ENCODE data around the gene CFAP300. TPM values are rescaled to one million over a fixed set of nuclear protein-coding genes. Genes with fewer than 3 reads are reported as not detected.

The CFAP300 gene
- total RNA-seq, 2 donors from 2014 or later: 0.52 TPM; not detected in 1

- ATAC-seq: no peak
- WGBS, 2 donors: 4 to 24% methylated on average over 1 of the region's 1 CpG
Measured at GRCh38 chr11:102070766-102071165, 23.5 kb downstream of the CFAP300 start.

GRCh38 chr11:102071497-102072472 lies 24.5 kb downstream of the CFAP300 start:
- no peak for DNase-seq

More at GRCh38 chr11:102070766-102071165, 23.5 kb downstream of the CFAP300 start:
- Histone ChIP-seq H3K4me1 (no peaks in the 10 kb centered on the region), H3K9me3 (no peaks in the 10 kb centered on the region), H3K36me3 (replicated peaks in 1 of 2; ENCODE audit: insufficient read depth in 1 of 2, low read depth in 2 of 2) (no peaks in the 10 kb centered on the region), H3K27me3 (no peaks in the 10 kb centered on the region), H3K27ac (no peak overlapping the region), H3K4me3 (no peak overlapping the region)
- intact Hi-C loops (cut with DNase I): no loop called here
- TF ChIP-seq POLR2A (IDR thresholded peaks at IDR 0.05): no peak
- TF ChIP-seq CTCF (IDR thresholded peaks at IDR 0.05): no peak
- no peak for DNase-seq

GRCh38 chr11:102073253-102073652 lies 26.0 kb downstream of the CFAP300 start:
- H3K27me3 ChIP-seq: no peaks in the 10 kb centered on the region
- H3K27ac ChIP-seq: no peak overlapping the region
- TF ChIP-seq POLR2A (IDR thresholded peaks at IDR 0.05) (no peak), CTCF (IDR thresholded peaks at IDR 0.05) (no peak)
- no peak overlapping the region for H3K4me3 ChIP-seq
- intact Hi-C loops (cut with DNase I): no loop called here
- 92% methylated on average over 2 of the region's 2 CpGs; no CpG with 5 or more reads in 1 of the 2 donors for WGBS, 2 donors
- DNase-seq (no peak), ATAC-seq (no peak)
- no peaks in the 10 kb centered on the region for H3K4me1 ChIP-seq
- H3K9me3 ChIP-seq: no peaks in the 10 kb centered on the region
- no peaks in the 10 kb centered on the region for H3K36me3 ChIP-seq (replicated peaks in 1 of 2; ENCODE audit: insufficient read depth in 1 of 2, low read depth in 2 of 2)

More at GRCh38 chr11:102071497-102072472, 24.5 kb downstream of the CFAP300 start:
- WGBS, 2 donors: 51 to 56% methylated on average over 1 of the region's 1 CpG
- Histone ChIP-seq H3K9me3 (no peaks in the 10 kb centered on the region), H3K27me3 (no peaks in the 10 kb centered on the region), H3K27ac (no peak overlapping the region), H3K4me3 (no peak overlapping the region), H3K36me3 (replicated peaks in 1 of 2; ENCODE audit: insufficient read depth in 1 of 2, low read depth in 2 of 2) (no peaks in the 10 kb centered on the region), H3K4me1 (no peaks in the 10 kb centered on the region)
- no peak for ATAC-seq
- intact Hi-C loops (cut with DNase I): no loop called here
- TF ChIP-seq POLR2A (IDR thresholded peaks at IDR 0.05) (no peak), CTCF (IDR thresholded peaks at IDR 0.05) (no peak)

- no peak for DNase-seq
- TF ChIP-seq POLR2A (IDR thresholded peaks at IDR 0.05) (no peak), CTCF (IDR thresholded peaks at IDR 0.05) (no peak)
- Histone ChIP-seq H3K27me3 (no peaks in the 10 kb centered on the region), H3K36me3 (replicated peaks in 1 of 2; ENCODE audit: insufficient read depth in 1 of 2, low read depth in 2 of 2) (no peaks in the 10 kb centered on the region), H3K27ac (no peak overlapping the region), H3K4me1 (no peaks in the 10 kb centered on the region), H3K4me3 (no peak overlapping the region), H3K9me3 (no peaks in the 10 kb centered on the region)
- no peak for ATAC-seq
- intact Hi-C loops (cut with DNase I): no loop called here
Measured at GRCh38 chr11:102079625-102080024, 32.4 kb downstream of the CFAP300 start.

All from body of pancreas (tissue), 4 donors.